GM19395 (cell line): ENCODE results near the gene OGG1.

Experiments
- ATAC-seq: cut with Tn5 transposase; IDR thresholded peaks from one replicate; pipeline ENCODE4 v1.9.1; 2021; ENCODE audit warnings: mild to moderate bottlenecking, moderate library complexity; ENCODE audit not compliant: unreplicated experiment

OGG1 gene

DNA sequence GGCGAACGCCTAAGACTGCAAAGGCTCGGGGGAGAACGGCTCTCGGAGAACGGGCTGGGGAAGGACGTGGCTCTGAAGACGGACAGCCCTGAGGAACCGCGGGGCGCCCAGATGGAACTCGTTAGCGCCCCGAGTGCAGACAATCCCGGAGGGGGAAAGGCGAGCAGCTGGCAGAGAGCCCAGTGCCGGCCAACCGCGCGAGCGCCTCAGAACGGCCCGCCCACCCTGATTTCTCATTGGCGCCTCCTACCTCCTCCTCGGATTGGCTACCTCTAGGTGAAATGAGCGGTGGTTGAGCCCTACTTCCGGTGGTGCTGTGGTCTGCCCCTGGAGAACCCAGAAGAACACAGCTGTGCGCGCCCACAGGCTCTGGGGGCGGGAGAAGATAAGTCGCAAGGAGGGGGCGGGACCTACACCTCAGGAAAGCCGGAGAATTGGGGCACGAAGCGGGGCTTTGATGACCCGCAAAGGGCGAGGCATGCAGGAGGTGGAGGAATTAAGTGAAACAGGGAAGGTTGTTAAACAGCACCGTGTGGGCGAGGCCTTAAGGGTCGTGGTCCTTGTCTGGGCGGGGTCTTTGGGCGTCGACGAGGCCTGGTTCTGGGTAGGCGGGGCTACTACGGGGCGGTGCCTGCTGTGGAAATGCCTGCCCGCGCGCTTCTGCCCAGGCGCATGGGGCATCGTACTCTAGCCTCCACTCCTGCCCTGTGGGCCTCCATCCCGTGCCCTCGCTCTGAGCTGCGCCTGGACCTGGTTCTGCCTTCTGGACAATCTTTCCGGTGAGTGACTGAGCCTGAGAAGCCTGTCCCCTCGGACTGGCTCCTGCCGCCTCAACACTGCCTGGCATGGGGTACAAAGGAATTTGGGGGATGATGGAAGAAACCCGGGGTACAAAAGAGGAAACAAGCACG, at the start of gene OGG1:
Gene OGG1 (plus strand): TSS at position 308 of the 911 bp plus-strand sequence. CDS start 335 bp downstream, at position 643.
- peak; percentile 94 for ATAC-seq

DNA sequence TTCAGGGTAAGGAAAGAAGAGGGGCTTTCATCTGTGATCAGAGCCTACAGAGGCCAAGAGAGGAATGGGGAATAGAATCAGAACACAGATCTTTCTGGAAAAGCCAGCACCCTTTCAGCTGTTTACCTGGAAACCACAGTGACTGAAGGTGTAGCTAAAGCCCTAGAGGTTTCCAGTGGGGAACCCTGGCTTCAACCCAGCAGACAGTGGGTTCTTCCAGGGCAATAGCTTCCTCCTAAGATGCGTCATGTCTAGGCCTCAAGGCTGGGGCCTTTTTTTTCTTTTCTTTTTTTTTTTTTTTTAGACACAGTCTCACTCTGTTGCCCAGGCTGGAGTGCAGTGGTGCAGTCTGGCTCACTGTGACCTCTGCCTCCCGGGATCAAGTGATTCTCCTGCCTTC, 49.2 kb upstream of the OGG1 start:
- ATAC-seq = no peak

DNA sequence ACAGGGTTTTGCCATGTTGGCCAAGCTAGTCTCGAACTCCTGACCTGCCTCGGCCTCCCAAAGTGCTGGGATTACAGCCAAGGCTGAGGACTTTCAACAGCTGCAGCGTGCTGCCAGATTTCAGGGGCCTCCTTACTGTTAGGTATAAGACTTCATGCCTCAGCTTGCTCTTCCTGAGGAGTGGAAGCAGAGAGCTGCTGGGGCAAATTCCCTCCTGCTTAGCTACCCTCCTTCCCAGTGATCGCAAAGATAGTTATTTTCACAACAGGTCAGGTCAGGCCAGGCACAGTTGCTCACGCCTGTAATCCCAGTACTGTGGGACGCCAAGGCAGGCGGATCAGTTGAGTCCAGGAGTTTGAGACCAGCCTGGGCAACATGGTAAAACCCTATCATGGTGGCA, 48.7 kb upstream of the OGG1 start:
- ATAC-seq = no peak

DNA sequence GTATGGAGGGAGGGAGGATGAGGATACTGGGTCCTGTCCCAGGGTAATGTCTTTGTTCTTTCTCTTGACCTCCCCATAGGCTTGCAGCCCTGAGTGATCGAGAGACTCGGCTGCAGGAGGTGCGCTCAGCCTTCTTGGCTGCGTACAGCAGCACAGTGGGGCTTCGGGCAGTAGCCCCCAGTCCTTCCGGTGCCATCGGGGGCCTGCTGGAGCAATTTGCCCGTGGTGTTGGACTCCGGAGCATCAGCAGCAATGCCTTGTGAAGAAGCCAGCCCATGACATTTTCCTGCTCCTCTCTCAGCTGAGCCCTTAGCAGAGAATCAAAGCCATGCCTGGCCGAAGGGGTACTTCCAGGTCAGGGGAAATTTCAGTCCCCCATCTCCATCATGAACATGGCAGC, 48.0 kb upstream of the OGG1 start:
- ATAC-seq = no peak

GRCh38 chr3:9703240-9703639, 46.5 kb upstream of the OGG1 start:
- ATAC-seq = no peak

- ATAC-seq = no peak
Measured at GRCh38 chr3:9703736-9704346, 45.9 kb upstream of the OGG1 start, which contains the start of gene CPNE9. TSS of gene CPNE9 (plus strand) at chr3:9703833. CDS start at chr3:9703997, 164 bp downstream.

DNA sequence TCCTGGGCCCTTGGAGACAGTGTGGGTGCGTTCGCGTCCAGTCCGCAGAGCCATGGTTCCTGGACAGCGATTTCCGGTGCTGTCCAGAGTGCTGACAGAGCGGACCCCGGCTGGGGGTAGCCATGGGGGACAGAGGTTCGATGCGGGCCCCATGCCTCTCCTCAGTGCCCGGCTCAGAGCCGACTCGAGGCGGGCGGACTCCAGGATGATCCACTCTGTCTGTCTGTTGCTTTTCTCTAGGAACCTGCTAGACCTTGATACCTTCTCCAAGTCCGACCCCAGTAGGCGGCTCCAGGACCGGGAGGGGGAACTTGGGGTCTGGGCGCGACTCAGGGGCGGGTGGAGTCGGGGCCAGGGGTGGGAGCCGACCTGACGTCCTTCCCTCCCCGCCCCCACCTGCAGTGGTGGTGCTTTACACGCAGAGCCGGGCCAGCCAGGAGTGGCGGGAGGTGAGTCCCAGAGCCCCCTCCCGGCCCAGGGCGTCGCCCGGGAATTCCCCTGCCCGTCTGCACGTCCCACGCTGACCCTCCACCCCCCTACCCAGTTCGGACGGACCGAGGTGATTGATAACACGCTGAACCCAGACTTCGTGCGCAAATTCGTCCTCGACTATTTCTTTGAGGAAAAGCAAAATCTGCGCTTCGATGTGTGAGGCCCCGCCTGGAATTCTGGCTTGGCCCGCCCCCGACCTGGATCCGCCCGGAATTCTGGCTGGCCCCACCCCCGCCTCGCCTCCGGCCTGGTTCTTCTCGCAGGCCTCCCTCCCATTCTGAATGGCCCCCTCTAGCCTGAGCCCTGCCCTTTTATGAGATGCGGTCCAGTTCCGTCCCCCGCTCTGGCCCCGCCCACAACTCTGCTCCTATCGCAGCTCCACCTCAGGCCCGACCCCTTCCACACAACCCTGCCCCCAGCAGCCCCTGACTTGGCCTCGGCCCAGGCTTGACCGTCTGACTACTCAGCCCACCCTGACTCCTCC, 45.1 kb upstream of the OGG1 start:
- ATAC-seq = no peak

GRCh38 chr3:9710174-9710739, 39.5 kb upstream of the OGG1 start:
- no peak for ATAC-seq

DNA sequence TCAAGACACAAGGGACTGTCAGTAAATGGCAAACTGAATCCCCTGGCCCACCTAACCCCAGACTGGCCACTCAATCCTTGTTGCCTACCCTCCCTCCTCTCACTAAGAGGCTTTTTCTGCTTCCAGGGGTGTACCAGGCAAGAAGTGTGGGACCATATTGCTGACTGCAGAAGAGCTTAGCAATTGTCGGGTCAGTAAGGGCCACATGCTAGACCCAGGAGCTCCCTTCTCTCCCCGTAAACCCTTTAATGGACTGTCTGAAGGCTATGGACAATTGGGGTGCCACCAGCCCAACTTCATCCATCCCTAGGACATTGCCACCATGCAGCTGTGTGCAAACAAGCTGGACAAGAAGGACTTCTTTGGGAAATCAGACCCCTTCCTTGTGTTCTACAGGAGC, 37.3 kb upstream of the OGG1 start:
- ATAC-seq = no peak

DNA sequence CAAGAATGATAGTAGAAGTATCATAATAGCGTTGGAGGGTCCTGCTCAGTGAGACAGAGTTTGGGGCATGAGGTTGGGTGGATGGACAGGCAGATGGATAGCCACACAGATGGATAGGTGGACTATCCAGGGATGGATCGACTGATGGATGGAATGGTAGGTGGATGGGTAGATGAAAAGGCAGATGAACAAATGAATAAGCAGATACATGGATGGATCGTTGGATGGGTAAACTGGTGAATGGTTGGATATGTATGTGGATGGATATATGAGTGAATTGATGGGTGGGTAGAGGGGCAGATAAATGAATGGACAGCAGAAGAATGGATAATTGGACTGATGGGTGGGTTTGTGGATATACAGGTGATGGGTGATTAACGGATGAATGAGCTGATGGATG, 36.6 kb upstream of the OGG1 start:
- no peak for ATAC-seq

- ATAC-seq = no peak
Measured at GRCh38 chr3:9715136-9715535, 34.6 kb upstream of the OGG1 start.

- no peak for ATAC-seq
Measured at GRCh38 chr3:9715764-9716437, 33.9 kb upstream of the OGG1 start.

- ATAC-seq = no peak
Measured at GRCh38 chr3:9716801-9717555, 32.8 kb upstream of the OGG1 start.

DNA sequence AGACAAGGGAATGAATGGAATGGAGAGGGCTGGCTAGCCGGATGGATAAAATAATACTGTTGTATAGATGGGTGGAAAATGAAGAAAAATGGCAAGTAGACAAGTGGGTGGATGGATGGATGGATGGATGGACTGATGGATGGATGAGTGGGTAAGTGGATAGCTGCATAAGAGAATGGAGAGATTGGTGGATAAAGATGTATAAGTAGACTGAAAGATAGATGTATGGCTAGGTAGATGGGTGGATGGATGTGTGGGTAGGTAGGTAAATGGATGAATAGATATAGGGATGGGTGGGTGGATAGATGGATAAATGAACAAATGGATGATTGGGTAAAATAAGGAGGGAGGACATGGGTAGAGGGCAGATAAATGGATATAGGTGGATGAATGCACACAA, 32.2 kb upstream of the OGG1 start:
- ATAC-seq = no peak

GRCh38 chr3:9718118-9718517, 31.6 kb upstream of the OGG1 start:
- ATAC-seq = no peak

- no peak for ATAC-seq
Measured at GRCh38 chr3:9721015-9721699, 28.6 kb upstream of the OGG1 start.

- ATAC-seq = no peak
Measured at GRCh38 chr3:9721700-9722060, 28.1 kb upstream of the OGG1 start.

GRCh38 chr3:9725775-9726515, 23.8 kb upstream of the OGG1 start:
- no peak for ATAC-seq
